ENCODE measurements around the gene DKKL1.
"Not testable (repeated sequence)": the region's sequence is repeated elsewhere in the genome, so short reads cannot be mapped to it uniquely, and the experiment has no call there.

Gene DKKL1

DNA sequence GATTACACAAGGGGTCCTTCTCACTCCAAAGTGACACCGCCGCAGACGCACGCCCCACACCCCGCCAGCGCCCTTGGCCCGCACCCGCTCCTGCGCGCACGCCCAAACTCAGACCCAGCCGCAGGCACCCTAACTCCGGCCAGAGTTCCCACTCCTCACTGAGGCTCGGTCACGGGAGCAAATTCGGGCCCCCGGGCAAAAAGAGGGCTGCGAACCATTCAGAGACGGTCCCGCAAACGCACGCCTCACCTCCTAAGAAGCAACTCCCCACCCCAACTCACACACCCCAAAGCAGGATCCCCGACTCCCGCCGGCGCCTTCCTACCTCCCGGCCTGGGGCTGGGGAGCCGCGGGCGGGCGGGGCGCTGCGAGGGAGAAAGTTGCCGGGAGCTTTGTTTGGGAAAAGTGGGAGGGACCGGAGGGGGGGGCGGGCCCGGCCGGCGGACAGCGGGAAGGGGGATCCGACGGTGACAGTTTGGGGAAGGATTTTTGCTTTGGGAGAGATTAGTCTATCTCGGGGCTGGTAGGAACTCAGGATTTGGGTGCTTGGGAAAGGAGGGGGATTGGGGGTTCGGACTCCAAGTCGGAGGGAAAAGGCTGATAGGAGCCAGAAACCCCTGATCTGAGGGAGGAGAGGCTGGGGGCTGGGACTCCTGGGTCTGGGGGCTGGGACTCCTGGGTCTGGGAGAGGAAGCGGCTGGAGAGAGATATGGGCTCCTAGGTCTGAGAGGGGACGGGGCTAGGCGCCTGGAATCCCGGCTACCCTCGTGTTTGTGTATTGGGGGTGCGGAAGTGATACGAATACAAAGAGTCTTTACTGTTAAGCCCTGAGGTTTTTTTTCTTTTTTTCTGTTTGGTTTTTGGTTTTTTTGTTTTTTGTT, 1.4 kb upstream of the DKKL1 start, which contains the start of gene TEAD2:
TEAD2 (minus strand) TSS at position 369 of the 881 bp plus-strand sequence. CDS start 2,341 bp downstream, outside the sequence.
- peak; percentile 40 for DNase-seq

DNA sequence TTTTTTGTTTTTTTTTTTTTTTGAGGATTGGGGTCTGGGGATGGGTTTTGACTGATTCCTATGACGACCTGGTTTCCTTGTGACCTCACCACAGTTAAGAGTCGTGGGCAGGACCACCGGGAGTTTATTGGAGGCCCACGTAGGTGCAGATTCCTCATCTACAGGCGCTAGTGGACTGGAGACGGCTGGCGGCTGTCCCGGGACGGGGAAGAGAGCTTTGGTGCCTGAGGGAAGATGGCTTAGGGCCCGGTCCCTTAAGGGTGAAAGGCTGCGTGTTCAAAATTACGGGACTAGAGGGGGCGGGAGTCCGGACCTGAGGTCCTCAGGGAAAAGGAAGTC, 779 bp upstream of the DKKL1 start:
- no peak for DNase-seq

DNA sequence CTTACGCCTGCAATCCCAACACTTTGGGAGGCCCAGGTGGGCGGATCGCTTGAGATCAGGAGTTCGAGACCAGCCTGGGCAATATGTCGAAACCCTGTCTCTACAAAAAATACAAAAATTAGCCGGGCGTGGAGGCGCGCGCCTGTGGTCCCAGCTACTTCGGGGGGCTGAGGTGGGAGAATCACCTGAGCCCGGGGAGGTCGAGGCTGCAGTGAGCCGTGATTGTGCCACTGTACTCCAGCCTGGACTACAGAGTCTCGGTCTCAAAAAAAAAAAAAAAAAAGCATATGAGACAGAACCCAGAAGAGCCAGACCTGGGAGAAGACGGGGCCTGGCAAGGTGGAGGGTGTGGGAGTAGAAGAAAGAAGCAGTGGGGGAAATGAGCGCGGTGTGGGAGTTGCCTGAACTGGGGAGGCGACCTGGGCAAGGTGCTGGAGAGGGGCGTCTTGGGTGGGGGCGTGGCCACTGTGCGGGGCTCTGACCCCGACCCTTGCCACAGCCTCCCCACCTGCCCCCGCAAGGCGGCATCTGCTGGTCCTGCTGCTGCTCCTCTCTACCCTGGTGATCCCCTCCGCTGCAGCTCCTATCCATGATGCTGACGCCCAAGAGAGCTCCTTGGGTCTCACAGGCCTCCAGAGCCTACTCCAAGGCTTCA, 533 bp downstream of the DKKL1 start:
- no peak for DNase-seq

DNA sequence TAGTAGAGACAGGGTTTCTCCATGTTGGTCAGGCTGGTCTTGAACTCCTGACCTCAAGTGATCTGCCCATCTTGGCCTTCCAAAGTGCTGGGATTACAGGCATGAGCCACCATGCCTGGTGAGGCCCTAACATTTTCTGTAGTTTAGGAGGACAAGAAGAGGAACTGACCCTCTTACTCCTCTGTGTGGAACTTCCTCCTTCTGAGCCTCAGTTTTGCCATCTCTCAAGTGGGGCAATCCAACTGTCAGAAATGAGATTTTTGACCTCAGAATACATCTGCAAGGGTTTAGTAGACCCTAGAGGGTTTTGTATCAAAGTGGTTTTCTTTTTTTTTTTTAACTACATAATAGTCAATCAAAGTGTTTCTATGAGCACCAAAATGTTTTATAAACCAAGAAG, 2.4 kb downstream of the DKKL1 start:
- no peak for DNase-seq

DNA sequence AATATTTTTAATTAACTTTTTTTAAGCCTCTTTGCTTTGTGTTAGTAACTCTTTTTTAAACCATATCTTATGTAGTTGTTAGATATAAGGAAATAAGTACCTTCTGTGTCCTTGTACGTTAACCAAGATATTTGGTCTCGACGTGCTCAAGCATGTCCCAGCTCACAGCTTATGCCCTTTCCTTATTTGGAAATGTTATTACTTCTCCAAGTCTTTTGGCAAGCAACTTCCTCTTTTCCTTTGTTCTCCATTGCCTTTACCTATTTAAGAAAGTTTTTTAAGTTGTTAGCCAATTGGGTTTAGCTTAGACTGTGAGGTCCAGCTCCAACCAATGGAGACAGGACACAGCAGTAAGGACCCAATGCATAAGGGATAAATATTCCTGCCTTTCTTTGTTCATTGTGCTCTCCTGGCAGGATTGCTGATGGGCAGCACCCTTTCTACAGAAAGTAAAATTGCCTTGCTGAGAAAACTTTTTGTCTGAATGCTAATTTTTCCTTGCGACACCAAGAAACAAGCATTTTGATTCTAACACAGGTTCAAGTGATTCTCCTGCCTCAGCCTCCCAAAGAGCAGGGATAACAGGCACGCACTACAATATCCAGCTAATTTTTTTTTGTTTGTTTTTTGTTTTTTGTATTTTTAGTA, 5.2 kb downstream of the DKKL1 start:
- DNase-seq, result no peak

DNA sequence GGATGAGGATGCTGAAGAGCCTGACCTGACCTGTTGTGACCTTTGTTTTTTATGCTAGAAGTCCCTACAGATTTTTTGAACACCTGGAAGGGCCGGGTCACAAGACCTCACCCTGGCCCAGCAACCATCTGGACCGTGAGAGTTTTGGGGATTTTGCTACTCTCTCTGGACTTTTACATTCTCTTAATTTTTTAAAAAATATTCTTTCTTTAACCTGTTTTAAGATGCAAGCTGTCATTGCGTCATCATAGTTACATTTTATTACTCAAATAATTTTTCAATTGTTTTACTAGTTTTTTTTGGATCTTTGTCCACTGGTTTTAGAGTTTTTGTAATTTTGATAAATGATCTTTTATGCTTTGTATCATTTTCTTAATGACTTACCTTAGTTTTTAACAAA, 7.5 kb downstream of the DKKL1 start:
- DNase-seq, result no peak

DNA sequence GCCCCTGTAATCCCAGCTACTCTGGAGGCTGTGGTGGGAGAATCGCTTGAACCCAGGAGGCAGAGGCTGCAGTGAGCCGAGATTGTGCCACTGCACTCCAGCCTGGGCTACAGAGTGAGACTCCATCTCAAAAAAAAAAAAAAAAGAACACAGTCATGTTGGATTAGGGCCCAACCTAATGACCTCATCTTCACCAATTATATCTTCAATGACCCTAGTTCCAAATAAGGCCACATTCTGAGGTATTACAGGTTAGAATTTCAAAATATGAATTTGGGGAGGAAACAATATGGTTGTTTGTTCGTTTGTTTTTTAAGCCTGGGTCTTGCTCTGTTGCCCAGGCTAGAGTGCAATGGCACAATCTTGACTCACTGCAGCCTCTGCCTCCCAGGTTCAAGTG, 9.5 kb downstream of the DKKL1 start:
- not testable (repeated sequence) for DNase-seq

DNA sequence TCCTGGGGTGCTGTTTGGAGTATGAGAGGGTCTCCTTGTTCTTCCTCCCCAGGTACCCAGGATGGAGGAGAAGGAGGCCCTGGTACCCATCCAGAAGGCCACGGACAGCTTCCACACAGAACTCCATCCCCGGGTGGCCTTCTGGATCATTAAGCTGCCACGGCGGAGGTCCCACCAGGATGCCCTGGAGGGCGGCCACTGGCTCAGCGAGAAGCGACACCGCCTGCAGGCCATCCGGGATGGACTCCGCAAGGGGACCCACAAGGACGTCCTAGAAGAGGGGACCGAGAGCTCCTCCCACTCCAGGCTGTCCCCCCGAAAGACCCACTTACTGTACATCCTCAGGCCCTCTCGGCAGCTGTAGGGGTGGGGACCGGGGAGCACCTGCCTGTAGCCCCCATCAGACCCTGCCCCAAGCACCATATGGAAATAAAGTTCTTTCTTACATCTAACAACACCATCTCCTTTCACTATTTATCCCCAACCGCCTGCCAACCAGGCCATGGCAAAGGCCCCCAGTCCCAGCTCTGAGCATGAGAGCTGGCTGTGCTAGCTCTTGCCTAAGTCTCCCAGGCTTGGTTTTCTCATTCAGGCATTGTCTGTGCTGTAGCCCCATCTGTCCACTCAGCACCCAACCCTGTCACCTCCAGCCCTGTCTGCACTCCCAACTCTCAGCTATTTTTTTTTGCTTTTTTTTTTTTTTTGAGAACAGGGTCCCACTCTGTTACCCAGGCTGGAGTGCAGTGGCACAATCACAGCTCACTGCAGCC, 11.2 kb downstream of the DKKL1 start:
- DNase-seq, result no peak

DNA sequence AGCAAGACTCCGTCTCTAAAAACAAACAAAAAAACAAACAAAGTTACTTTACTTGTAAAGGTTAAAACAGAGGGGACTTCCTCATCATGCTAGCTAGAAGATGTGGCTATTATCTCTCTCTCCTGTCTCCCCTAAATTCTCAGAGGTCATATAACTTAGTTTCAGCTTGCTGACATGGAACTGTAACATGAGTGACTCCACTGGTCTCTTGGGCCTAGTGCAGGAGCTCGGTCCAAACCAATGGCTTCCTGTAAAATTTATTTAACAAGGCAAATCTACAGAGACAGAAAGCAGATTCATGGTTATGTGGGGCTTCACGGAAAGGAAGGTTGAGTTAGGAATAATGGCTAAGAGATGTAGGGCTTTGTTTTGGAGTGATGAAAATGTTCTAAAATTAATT, 14.8 kb downstream of the DKKL1 start:
- DNase-seq, result no peak

DNA sequence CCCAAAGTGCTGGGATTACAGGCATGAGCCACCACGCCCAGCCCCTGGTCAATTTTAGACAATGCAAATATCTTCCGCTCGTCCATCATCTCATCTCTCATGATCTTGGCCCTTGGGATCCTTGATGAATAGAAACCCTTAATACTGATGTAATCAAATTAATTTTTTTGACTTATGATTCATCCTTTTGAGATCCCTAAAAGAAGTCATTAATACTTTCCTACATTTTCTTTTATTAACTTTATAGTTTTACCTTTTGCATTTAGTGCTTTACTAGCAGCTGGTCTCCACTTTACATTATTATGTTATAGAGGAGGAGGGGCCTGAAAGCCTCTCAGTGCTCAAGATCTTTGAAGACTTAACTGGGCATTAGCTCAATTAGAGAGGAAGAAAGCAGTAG, 16.7 kb downstream of the DKKL1 start:
- no peak for DNase-seq

DNA sequence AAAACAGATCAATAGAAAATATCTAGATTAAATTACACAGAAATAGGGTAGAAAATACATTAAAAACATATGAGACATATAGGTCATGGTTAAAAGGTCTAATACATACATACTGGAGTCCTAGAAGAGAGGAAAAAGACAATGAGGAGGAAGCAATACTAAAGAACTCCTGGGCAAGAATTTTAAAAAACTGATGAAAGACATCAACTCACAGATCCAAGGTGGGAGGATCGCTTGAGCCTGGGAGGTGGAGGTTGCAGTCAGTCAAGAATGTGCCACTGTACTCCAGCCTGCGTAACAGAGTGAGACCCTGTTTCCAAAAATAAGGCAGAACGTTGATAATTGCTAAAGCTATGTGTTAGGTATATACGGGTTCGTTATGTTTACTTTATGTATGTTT, 19.0 kb downstream of the DKKL1 start:
- no peak for DNase-seq

DNA sequence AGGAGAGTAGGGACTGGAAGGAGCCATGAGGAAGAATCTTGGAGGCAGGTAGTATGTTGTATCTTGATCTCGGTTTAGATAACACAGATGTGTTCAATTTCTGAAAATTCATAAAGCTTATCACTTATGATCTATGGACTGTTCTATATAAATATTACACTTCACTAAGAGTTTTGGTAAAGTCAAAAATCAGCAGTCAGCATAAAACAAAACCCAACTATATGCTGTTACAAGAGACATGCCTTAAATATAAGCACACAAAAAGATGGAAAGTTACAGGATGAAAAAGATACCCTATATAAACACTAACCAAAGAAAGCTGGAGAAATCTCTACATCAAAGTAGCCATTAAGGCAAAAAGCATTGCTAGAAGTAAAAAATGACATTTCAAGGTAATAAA, 19.9 kb downstream of the DKKL1 start:
- no peak for DNase-seq

DNA sequence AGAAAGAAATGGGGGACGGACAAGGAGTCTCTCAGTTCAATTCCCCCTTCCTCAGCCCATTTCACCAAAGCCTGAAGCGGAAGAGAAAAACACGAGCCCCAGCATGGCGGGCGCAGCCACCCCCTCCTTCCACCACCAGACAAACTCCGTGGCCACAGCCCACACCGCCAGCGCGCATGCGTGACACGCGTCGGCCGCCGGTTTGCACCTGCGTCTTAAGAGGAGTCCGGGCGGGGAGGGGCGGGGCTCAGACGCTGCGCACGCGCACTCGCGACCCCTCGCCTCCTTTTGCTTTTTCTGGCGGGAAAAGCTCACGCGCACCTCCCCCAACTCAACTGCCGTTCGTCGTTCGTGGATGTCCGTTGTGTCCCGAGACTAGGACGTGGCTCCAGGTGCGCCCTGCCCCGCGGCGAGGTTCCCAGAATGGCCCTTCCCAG, 24.3 kb downstream of the DKKL1 start, which contains the start of gene KASH5:
KASH5 (plus strand) TSS at position 314 of the 437 bp plus-strand sequence. CDS start 2,635 bp downstream, outside the sequence.
- DNase-seq, result no peak

DNA sequence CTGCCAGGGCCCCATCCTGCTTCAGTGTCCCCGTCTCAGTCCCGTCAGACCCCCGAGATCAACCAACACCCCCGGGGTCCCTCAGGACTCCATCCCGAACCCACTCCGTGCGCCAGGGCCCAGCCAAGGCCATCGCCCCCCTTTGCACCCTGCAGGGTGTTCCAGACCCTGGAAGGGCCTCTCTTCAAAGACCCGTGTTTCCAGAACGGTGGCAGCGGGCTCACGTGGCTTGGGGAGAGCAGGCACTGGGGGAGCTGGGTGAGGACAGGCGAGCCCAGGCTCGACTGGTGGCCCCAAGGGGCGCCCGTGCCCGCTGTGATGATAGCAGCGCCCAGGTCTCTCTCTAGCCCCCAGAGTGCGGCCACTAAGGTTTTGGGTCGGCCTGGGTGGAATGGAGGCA, 25.7 kb downstream of the DKKL1 start:
- DNase-seq, result no peak

DNA sequence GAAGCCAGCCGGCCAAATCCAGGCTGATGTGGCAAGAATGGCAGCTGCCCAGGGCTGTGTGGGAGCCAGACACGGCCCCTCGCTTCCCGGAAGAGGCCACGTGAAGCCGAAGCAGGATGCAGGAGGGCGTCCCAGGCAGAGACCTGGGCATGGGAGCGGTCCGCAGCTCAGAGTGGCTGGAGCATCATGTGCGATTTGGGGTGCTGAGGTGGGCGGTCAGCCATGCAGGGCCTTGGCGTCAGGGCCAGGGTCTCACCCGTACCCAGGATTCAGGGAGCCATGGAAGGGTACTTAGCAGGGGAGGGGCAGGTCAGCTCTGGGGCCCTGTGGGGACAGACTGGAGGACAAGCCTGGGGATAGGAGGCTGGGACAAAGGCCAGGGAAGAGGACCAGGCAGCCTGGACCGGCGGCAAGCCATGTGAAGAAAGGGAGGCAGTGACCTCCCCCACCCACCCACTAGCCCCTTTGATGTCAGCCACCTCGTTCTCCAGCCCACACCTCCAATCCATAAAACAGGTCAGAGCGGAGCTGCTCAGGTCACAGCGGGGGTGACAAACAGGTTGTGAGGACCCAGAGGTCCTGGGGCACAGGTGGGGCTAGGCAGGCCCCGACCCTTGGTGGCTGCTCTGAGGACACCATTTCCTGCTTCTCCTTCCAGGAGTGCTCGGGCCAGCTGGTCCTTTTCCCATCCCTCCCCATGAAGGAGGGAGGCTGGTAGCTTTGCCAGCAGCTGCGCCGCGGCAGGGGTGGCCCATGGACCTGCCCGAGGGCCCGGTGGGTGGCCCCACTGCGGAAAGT, 26.7 kb downstream of the DKKL1 start:
- no peak for DNase-seq

DNA sequence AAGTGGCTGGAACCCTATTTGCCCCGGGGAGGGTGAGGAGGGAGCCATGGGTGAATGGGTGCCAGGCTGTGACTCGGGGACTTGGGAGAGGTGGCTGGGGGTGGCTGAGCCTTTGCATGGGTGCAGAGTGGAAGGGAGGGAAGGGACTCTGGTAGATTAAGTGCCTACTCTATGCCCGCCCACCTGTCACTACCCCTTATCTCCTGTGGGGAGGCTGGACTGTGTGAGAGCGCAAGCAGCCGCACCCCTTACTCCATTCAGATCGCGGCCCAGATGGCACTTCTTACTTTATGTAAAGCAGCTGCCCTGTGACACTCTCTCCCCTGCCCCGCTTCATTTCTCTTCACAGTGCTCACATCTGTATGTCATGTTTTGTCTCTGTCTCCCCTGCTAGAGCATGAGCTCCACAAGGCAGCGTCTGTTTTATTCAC, 27.3 kb downstream of the DKKL1 start:
- DNase-seq, result peak; percentile 67

DNA sequence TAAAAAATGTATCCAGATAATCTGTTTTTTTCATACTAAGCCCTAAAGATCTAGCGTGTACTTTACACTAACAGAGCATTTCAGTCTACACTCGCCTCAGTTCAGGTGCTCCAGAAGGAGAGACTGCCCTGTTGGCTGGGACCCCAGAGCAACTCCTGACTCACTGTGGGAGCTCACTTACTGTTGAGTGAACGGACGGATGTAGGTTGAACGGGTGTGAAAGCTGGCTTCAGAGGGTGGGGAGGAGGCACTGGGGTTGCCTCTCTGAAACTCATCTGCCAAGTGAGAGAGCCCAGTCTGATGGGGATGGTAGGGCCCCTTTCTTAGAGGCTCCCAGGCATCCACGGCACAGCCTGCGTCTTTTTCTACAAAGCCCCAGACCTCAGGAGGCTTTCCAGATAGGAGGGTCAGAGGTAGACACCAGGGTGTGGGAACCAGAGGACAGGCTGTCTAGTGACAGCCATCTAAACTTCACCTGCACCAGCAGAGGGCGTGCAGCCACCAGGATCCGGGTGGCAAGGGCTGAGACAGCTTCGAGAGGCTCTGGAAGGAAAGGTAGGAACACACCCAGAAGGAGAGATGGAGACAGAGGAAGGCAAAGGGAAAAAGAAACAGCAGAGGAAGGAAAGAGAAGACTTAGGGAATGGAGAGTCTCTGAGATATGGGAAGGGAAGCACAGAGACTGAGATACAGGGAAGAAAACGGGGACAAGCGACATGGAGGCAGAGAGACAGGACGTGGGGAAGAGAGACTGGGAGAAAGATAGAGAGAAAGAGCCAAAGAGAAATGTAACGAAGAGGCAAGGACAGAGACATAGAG, 28.1 kb downstream of the DKKL1 start:
- DNase-seq, result peak; percentile 92

DNA sequence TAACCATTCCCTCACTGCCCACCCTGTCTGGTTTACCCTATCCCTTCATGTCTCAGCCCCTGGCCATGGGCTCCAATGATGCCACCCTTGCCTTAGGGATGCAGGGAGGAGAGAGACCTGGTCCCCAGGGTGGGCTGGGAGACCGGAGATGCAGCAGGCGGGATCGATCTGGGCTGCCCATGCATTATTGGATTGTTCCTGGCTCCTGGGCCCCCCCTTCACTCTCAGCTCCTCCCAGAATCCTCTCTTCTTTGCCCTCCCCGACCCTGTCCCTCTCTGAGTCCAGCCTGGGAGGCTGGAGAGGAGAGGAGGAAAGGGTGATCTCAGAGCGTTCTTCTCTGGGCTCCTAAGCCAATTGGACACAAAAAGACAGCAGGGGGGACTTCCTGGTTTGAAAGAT, 30.2 kb downstream of the DKKL1 start:
- DNase-seq, result peak; percentile 53

DNA sequence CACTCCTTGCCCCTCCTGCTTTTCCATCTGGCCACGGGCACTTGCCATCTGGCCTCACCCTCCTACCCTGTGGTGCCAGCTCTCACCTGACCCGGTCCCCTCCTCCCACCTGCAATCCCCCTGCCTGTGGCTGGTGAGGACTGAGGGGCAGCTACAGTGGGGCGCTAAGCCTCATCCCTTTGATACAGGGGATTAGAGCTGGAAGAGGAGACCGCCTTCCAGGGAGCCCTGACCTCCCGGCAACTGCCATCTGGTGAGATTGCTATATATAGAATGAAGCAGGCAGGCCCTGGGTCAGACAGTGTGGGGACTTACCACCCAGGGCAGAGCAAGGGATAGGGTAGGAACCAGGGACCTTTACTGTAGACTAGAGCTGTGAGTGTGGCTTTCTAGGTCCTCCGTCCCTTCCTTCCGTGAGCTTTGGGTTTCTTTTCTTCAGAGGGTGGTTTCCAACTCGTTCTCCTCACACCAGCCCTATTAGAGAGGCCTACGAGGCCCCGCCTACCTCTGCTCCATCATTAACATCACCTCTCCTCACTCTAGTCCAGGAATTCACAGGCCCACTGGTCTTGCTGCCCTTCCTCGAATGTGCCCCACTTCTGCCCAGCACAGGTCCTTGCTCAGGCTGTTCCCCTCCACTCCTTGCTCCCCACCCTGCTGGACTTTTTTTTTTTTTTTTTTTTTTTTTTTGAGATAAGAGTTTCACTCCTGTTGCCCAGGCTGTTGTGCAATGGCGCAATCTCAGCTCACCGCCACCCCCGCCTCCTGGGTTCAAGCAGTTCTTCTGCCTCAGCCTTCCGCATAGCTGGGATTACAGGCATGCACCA, 32.1 kb downstream of the DKKL1 start:
- peak; percentile 96 for DNase-seq
